ENCODE results near the gene PDZD2.

The PDZD2 gene

DNA sequence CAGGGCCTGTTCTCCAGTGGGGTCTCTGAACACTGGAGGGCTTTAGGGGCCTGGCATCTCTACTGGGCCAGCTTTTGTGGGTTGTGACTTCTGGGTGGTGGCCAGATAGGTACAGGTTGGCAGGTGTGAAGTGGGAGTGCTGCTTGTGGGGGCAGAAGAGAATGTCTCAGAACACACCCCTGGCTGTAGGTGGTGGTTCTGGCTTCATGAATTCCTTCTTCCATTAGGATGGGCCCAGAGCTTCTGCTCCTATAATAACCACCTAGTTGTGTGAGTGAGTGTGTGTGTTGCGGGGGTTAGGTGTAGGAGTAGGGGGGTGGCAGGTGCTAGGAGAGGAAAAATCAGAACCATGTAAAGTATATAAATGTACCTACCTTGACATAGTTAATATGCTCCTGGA lies 1.6 kb downstream of the PDZD2 start:
- Histone ChIP-seq H4K8ac (ENCODE audit: low read depth, low read length) (no peak overlapping the region), H3K9me3 (ENCODE audit: insufficient read depth, low read depth, low read length) (no peaks in the 10 kb centered on the region), H3K4me1 (ENCODE audit: control insufficient read depth in 1 of 2, insufficient read depth in 2 of 2, low read length in 2 of 2) (peaks cover 10 to 16% of the 10 kb centered on the region in 2 experiments), H3K79me1 (ENCODE audit: low read length) (no peaks in the 10 kb centered on the region), H2BK5ac (ENCODE audit: low read depth, low read length, poor library complexity) (no peak overlapping the region), H3K18ac (ENCODE audit: low read length) (no peak overlapping the region), H2BK12ac (ENCODE audit: low read length) (no peak overlapping the region), H4K12ac (ENCODE audit: low read depth, low read length) (no peak overlapping the region), H4K91ac (ENCODE audit: low read depth, low read length) (no peak overlapping the region), H3K4me3 (ENCODE audit: low read depth, low read length) (no peak overlapping the region), H3K23ac (ENCODE audit: low read length) (no peak overlapping the region), H2AFZ (ENCODE audit: insufficient read depth, low read length, poor library complexity) (no peak overlapping the region), H3K27ac (ENCODE audit: low read depth, low read length) (no peak overlapping the region), H3K9ac (ENCODE audit: low read length) (no peak overlapping the region), H2BK120ac (ENCODE audit: insufficient read depth, low read length, poor library complexity) (no peak overlapping the region), H3K79me2 (ENCODE audit: control insufficient read depth, insufficient read depth, low read length, poor library complexity) (no peaks in the 10 kb centered on the region), H3K4ac (ENCODE audit: low read depth, low read length) (no peak overlapping the region), H3K36me3 (ENCODE audit: control insufficient read depth in 1 of 2, insufficient read depth in 2 of 2, low read length in 2 of 2) (no peaks in the 10 kb centered on the region), H3K14ac (ENCODE audit: low read length) (no peak overlapping the region), H3K27me3 (ENCODE audit: insufficient read depth, low read length) (peaks cover 6% of the 10 kb centered on the region), H2AK5ac (ENCODE audit: low read length) (no peak overlapping the region), H3K4me2 (ENCODE audit: low read length) (no peak overlapping the region)
- WGBS (ENCODE audit: extremely low coverage, insufficient coverage, insufficient read length) = no CpG with 5 or more reads among the region's 1 CpG
- no peak for DNase-seq

- Histone ChIP-seq H3K9ac (ENCODE audit: low read length) (no peak overlapping the region), H3K14ac (ENCODE audit: low read length) (no peak overlapping the region), H3K9me3 (ENCODE audit: insufficient read depth, low read depth, low read length) (no peaks in the 10 kb centered on the region), H2BK5ac (ENCODE audit: low read depth, low read length, poor library complexity) (no peak overlapping the region), H3K79me2 (ENCODE audit: control insufficient read depth, insufficient read depth, low read length, poor library complexity) (no peaks in the 10 kb centered on the region), H3K4ac (ENCODE audit: low read depth, low read length) (no peak overlapping the region), H4K8ac (ENCODE audit: low read depth, low read length) (no peak overlapping the region), H3K23ac (ENCODE audit: low read length) (no peak overlapping the region), H4K12ac (ENCODE audit: low read depth, low read length) (no peak overlapping the region), H3K4me2 (ENCODE audit: low read length) (no peak overlapping the region), H3K36me3 (ENCODE audit: control insufficient read depth in 1 of 2, insufficient read depth in 2 of 2, low read length in 2 of 2) (no peaks in the 10 kb centered on the region), H3K4me3 (ENCODE audit: low read depth, low read length) (no peak overlapping the region), H2AK5ac (ENCODE audit: low read length) (no peak overlapping the region), H2BK12ac (ENCODE audit: low read length) (no peak overlapping the region), H3K27ac (ENCODE audit: low read depth, low read length) (no peak overlapping the region), H4K91ac (ENCODE audit: low read depth, low read length) (no peak overlapping the region), H3K18ac (ENCODE audit: low read length) (no peak overlapping the region), H2BK120ac (ENCODE audit: insufficient read depth, low read length, poor library complexity) (no peak overlapping the region), H3K4me1 (ENCODE audit: control insufficient read depth in 1 of 2, insufficient read depth in 2 of 2, low read length in 2 of 2) (peaks cover 10 to 16% of the 10 kb centered on the region in 2 experiments), H3K27me3 (ENCODE audit: insufficient read depth, low read length) (peaks cover 6% of the 10 kb centered on the region), H2AFZ (ENCODE audit: insufficient read depth, low read length, poor library complexity) (no peak overlapping the region), H3K79me1 (ENCODE audit: low read length) (no peaks in the 10 kb centered on the region)
- no CpG with 5 or more reads among the region's 4 CpGs for WGBS (ENCODE audit: extremely low coverage, insufficient coverage, insufficient read length)
- DNase-seq = no peak
Measured at GRCh38 chr5:31641059-31641458, 2.1 kb downstream of the PDZD2 start.

GRCh38 chr5:31641575-31641974 lies 2.6 kb downstream of the PDZD2 start:
- Histone ChIP-seq H3K23ac (ENCODE audit: low read length) (no peak overlapping the region), H3K14ac (ENCODE audit: low read length) (no peak overlapping the region), H3K79me2 (ENCODE audit: control insufficient read depth, insufficient read depth, low read length, poor library complexity) (no peaks in the 10 kb centered on the region), H3K27ac (ENCODE audit: low read depth, low read length) (no peak overlapping the region), H3K4me1 (ENCODE audit: control insufficient read depth in 1 of 2, insufficient read depth in 2 of 2, low read length in 2 of 2) (peaks cover 10 to 16% of the 10 kb centered on the region in 2 experiments), H2AK5ac (ENCODE audit: low read length) (no peak overlapping the region), H2AFZ (ENCODE audit: insufficient read depth, low read length, poor library complexity) (no peak overlapping the region), H3K18ac (ENCODE audit: low read length) (no peak overlapping the region), H3K4me2 (ENCODE audit: low read length) (no peak overlapping the region), H3K27me3 (ENCODE audit: insufficient read depth, low read length) (peaks cover 6% of the 10 kb centered on the region), H3K4ac (ENCODE audit: low read depth, low read length) (no peak overlapping the region), H4K8ac (ENCODE audit: low read depth, low read length) (no peak overlapping the region), H3K9me3 (ENCODE audit: insufficient read depth, low read depth, low read length) (no peaks in the 10 kb centered on the region), H3K4me3 (ENCODE audit: low read depth, low read length) (no peak overlapping the region), H2BK5ac (ENCODE audit: low read depth, low read length, poor library complexity) (no peak overlapping the region), H2BK120ac (ENCODE audit: insufficient read depth, low read length, poor library complexity) (no peak overlapping the region), H3K36me3 (ENCODE audit: control insufficient read depth in 1 of 2, insufficient read depth in 2 of 2, low read length in 2 of 2) (no peaks in the 10 kb centered on the region), H2BK12ac (ENCODE audit: low read length) (no peak overlapping the region), H3K9ac (ENCODE audit: low read length) (no peak overlapping the region), H4K91ac (ENCODE audit: low read depth, low read length) (no peak overlapping the region), H4K12ac (ENCODE audit: low read depth, low read length) (no peak overlapping the region), H3K79me1 (ENCODE audit: low read length) (no peaks in the 10 kb centered on the region)
- WGBS (ENCODE audit: extremely low coverage, insufficient coverage, insufficient read length) = no CpG with 5 or more reads among the region's 5 CpGs
- DNase-seq = no peak

GRCh38 chr5:31645420-31646081 lies 6.6 kb downstream of the PDZD2 start:
- Histone ChIP-seq H3K4me3 (ENCODE audit: low read depth, low read length) (no peak overlapping the region), H2BK5ac (ENCODE audit: low read depth, low read length, poor library complexity) (no peak overlapping the region), H3K9ac (ENCODE audit: low read length) (no peak overlapping the region), H4K12ac (ENCODE audit: low read depth, low read length) (no peak overlapping the region), H3K14ac (ENCODE audit: low read length) (no peak overlapping the region), H3K18ac (ENCODE audit: low read length) (no peak overlapping the region), H3K79me1 (ENCODE audit: low read length) (no peaks in the 10 kb centered on the region), H2BK120ac (ENCODE audit: insufficient read depth, low read length, poor library complexity) (no peak overlapping the region), H2BK12ac (ENCODE audit: low read length) (no peak overlapping the region), H3K36me3 (ENCODE audit: control insufficient read depth in 1 of 2, insufficient read depth in 2 of 2, low read length in 2 of 2) (no peaks in the 10 kb centered on the region), H2AFZ (ENCODE audit: insufficient read depth, low read length, poor library complexity) (no peak overlapping the region), H3K27me3 (ENCODE audit: insufficient read depth, low read length) (no peaks in the 10 kb centered on the region), H3K9me3 (ENCODE audit: insufficient read depth, low read depth, low read length) (no peaks in the 10 kb centered on the region), H4K8ac (ENCODE audit: low read depth, low read length) (no peak overlapping the region), H4K91ac (ENCODE audit: low read depth, low read length) (no peak overlapping the region), H2AK5ac (ENCODE audit: low read length) (no peak overlapping the region), H3K27ac (ENCODE audit: low read depth, low read length) (no peak overlapping the region), H3K23ac (ENCODE audit: low read length) (no peak overlapping the region), H3K4me1 (ENCODE audit: control insufficient read depth in 1 of 2, insufficient read depth in 2 of 2, low read length in 2 of 2) (no peaks in the 10 kb centered on the region), H3K79me2 (ENCODE audit: control insufficient read depth, insufficient read depth, low read length, poor library complexity) (no peaks in the 10 kb centered on the region), H3K4ac (ENCODE audit: low read depth, low read length) (no peak overlapping the region), H3K4me2 (ENCODE audit: low read length) (no peak overlapping the region)
- DNase-seq = no peak
- WGBS (ENCODE audit: extremely low coverage, insufficient coverage, insufficient read length) = no CpG with 5 or more reads among the region's 11 CpGs
